Lung (tissue), 12 donors: ENCODE results near the gene NBEA. TPM values are rescaled to one million over a fixed set of nuclear protein-coding genes. Genes with fewer than 3 reads are reported as not detected.

ENCODE experiments used
- ATAC-seq: fragments of 200-7000 bp; cut with Tn5 transposase; one replicate; pipeline ENCODE4 v1.9.1; 2020; ENCODE audit warnings: moderate number of reproducible peaks; ENCODE audit not compliant: insufficient read depth, low FRiP score
- DNase-seq, 3 donors: peaks; one replicate each; pipeline ENCODE4 v3.0.0-alpha.2; 2013 to 2017
- H3K27ac ChIP-seq, 2 donors: one replicate each; pipeline ENCODE4 v1.5.1; 2013; ENCODE audit warnings: mild to moderate bottlenecking in 2 of 2, moderate library complexity in 2 of 2, control low read depth in 1 of 2, inconsistent platforms in 1 of 2, low read depth in 1 of 2, low read length in 1 of 2
- H3K27me3 ChIP-seq, 3 donors: one replicate each; pipeline ENCODE4 v1.5.1; 2013; ENCODE audit warnings: low read length in 2 of 3; ENCODE audit not compliant: control insufficient read depth in 3 of 3, insufficient read depth in 3 of 3
- H3K36me3 ChIP-seq, 4 donors: one replicate each; pipeline ENCODE4 v1.5.1; 2013; ENCODE audit warnings: low read length in 4 of 4, mild to moderate bottlenecking in 1 of 4, moderate library complexity in 1 of 4; ENCODE audit not compliant: control insufficient read depth in 4 of 4, insufficient read depth in 4 of 4
- H3K4me1 ChIP-seq, 5 donors: one replicate each; pipeline ENCODE4 v1.5.1; 2013; ENCODE audit warnings: low read length in 5 of 5, mild to moderate bottlenecking in 2 of 5, moderate library complexity in 1 of 5; ENCODE audit not compliant: control insufficient read depth in 5 of 5, insufficient read depth in 5 of 5
- H3K4me3 ChIP-seq: one replicate; pipeline ENCODE4 v1.5.1; 2013; ENCODE audit warnings: mild to moderate bottlenecking, control low read depth, moderate library complexity
- H3K9ac ChIP-seq, 2 donors: one replicate each; pipeline ENCODE4 v1.5.1; 2013; ENCODE audit warnings: low read length in 2 of 2, control low read depth in 1 of 2; ENCODE audit not compliant: insufficient read depth in 1 of 2
- H3K9me3 ChIP-seq, 4 donors: one replicate each; pipeline ENCODE4 v1.5.1; 2013; ENCODE audit warnings: low read length in 3 of 4, mild to moderate bottlenecking in 1 of 4, moderate library complexity in 1 of 4; ENCODE audit not compliant: control insufficient read depth in 4 of 4, insufficient read depth in 3 of 4
- WGBS, 2 donors: extraction: QIAGEN DNeasy Blood & Tissue Kit; methylation state at CpG; one replicate each; pipeline ENCODE4 v1.1.7; 2013; 5-methylcytosine and 5-hydroxymethylcytosine counted together
- polyA plus RNA-seq, 2 donors: library from polyadenylated mRNA; stranded (reverse); fragments of 200-250 nt; gene quantifications; one replicate each; pipeline ENCODE4 v1.2.1, GENCODE V29; 2013
- total RNA-seq, 2 donors: library from RNA; depleted of rRNA in 1 of 2; stranded (reverse); fragments of >200 nt in 1 of 2; gene quantifications; one replicate each; pipeline ENCODE4 v1.2.1, GENCODE V29; 2014 to 2021
- TF ChIP-seq, protein P1 (sequence below): IDR thresholded peaks from 2 replicates; pipeline ENCODE4 v1.5.1; 2012; ENCODE audit warnings: mild to moderate bottlenecking; ENCODE audit errors: control extremely low read depth, extremely low read depth
- donor health status: control.
- donor health status: control.
- donor health status: Bipolar disorder and iron deficiency.
- donor health status: healthy.
- donor health status: DM: yes; HTN: yes; CAD: no.

The NBEA gene
- total and polyA plus RNA-seq, 4 donors: 1.6 to 26.5 (median 5.3) TPM

GRCh38 chr13:34943436-34944273, 1.6 kb downstream of the NBEA start:
- H3K4me3 ChIP-seq: no peak overlapping the region
- H3K4me1 ChIP-seq: peaks cover 0 to 22% (median 3%) of the 10 kb centered on the region in 5 donors
- H3K9ac ChIP-seq: peak overlapping the region in 1 of 2 donors; percentile 61
- peaks cover 0 to 2% (median 0%) of the 10 kb centered on the region in 4 donors for H3K9me3 ChIP-seq
- 44 to 52% methylated on average over 10 of the region's 10 CpGs for WGBS, 2 donors
- no peaks in the 10 kb centered on the region for H3K36me3 ChIP-seq
- TF ChIP-seq, protein P1, sequence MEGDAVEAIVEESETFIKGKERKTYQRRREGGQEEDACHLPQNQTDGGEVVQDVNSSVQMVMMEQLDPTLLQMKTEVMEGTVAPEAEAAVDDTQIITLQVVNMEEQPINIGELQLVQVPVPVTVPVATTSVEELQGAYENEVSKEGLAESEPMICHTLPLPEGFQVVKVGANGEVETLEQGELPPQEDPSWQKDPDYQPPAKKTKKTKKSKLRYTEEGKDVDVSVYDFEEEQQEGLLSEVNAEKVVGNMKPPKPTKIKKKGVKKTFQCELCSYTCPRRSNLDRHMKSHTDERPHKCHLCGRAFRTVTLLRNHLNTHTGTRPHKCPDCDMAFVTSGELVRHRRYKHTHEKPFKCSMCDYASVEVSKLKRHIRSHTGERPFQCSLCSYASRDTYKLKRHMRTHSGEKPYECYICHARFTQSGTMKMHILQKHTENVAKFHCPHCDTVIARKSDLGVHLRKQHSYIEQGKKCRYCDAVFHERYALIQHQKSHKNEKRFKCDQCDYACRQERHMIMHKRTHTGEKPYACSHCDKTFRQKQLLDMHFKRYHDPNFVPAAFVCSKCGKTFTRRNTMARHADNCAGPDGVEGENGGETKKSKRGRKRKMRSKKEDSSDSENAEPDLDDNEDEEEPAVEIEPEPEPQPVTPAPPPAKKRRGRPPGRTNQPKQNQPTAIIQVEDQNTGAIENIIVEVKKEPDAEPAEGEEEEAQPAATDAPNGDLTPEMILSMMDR: no peak
- ATAC-seq (no peak), DNase-seq (peak in 2 of 3 donors; percentile 23 to 34)
- H3K27me3 ChIP-seq: peaks cover 0 to 19% (median 11%) of the 10 kb centered on the region in 3 donors
- no peak overlapping the region for H3K27ac ChIP-seq

GRCh38 chr13:34944274-34944634, 2.2 kb downstream of the NBEA start:
- Histone ChIP-seq H3K36me3 (no peaks in the 10 kb centered on the region), H3K4me1 (peaks cover 0 to 22% (median 9%) of the 10 kb centered on the region in 5 donors), H3K27me3 (peaks cover 0 to 19% (median 11%) of the 10 kb centered on the region in 3 donors), H3K9ac (no peak overlapping the region), H3K4me3 (no peak overlapping the region), H3K27ac (no peak overlapping the region), H3K9me3 (peaks cover 0 to 2% (median 0%) of the 10 kb centered on the region in 4 donors)
- no peak for ATAC-seq
- no peak for DNase-seq
- 91 to 95% methylated on average over 2 of the region's 2 CpGs for WGBS, 2 donors
- TF ChIP-seq, protein P1: no peak

DNA sequence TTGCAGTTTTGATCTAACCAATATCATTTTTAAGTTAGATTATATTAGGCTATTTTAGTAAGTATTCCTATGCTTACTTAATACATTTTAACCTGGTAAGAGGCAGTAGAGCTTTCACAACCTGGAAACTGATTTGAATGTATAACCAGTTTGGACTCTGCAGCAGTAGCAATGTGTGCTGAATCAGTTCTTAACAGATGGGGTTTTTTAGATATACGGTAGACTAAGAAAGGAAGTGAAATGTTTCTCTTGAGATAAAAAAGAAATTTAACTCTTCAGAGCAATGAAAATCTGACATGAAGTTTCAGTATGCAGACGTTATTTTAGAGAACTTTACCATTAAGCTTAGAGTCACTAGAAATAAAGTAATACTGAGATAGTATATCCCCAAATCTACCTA, 2.7 kb downstream of the NBEA start:
- peak in 2 of 3 donors; percentile 10 to 12 for DNase-seq
- no peak overlapping the region for H3K9ac ChIP-seq

More for the DNA sequence above, 2.7 kb downstream of the NBEA start:
- no peak for ATAC-seq
- 20 to 33% methylated on average over 2 of the region's 2 CpGs for WGBS, 2 donors
- H3K4me1 ChIP-seq: peaks cover 0 to 22% (median 9%) of the 10 kb centered on the region in 5 donors
- peaks cover 0 to 2% (median 0%) of the 10 kb centered on the region in 4 donors for H3K9me3 ChIP-seq
- TF ChIP-seq, protein P1: no peak
- H3K36me3 ChIP-seq: no peaks in the 10 kb centered on the region
- H3K4me3 ChIP-seq: no peak overlapping the region
- H3K27me3 ChIP-seq: peaks cover 0 to 19% (median 11%) of the 10 kb centered on the region in 3 donors
- no peak overlapping the region for H3K27ac ChIP-seq
